Vagina (tissue), 2 donors: Measurements from ENCODE around the gene CDR2L. TPM values are rescaled to one million over a fixed set of nuclear protein-coding genes. Genes with fewer than 3 reads are reported as not detected.

Source experiments
- DNase-seq, 2 donors: peaks; one replicate each; pipeline ENCODE4 v3.0.0-alpha.2; 2017; ENCODE audit errors: extremely low spot score in 2 of 2
- H3K27ac ChIP-seq: fragments of 200-600 bp; sonication (generic); one replicate; pipeline ENCODE4 v1.5.1; 2019
- H3K27me3 ChIP-seq: fragments of 200-600 bp; sonication (generic); one replicate; pipeline ENCODE4 v1.5.1; 2019
- H3K36me3 ChIP-seq, 2 donors: fragments of 200-600 bp; sonication (generic); one replicate each; pipeline ENCODE4 v1.5.1; 2017 to 2019
- H3K4me1 ChIP-seq: fragments of 200-600 bp; sonication (generic); one replicate; pipeline ENCODE4 v1.5.1; 2019
- H3K4me3 ChIP-seq, 2 donors: fragments of 200-600 bp; sonication (generic); 1 replicate in 1 of 2; 2 replicates in 1 of 2; pipeline ENCODE4 v1.5.1; 2016 to 2019
- H3K9me3 ChIP-seq: fragments of 200-600 bp; sonication (generic); one replicate; pipeline ENCODE4 v1.5.1; 2019
- CTCF ChIP-seq, 3 experiments: fragments of 450-650 bp in 2 of 3; fragments of 200-600 bp in 1 of 3; sonication (generic) in 1 of 3; IDR thresholded peaks; one replicate each; pipeline ENCODE4 v1.5.1; 2017 to 2019; ENCODE audit warnings: antibody characterized with exemption in 3 of 3, mild to moderate bottlenecking in 2 of 3, moderate library complexity in 2 of 3
- POLR2A ChIP-seq, 2 donors: fragments of 450-650 bp; IDR thresholded peaks; one replicate each; pipeline ENCODE4 v1.6.1; 2017; ENCODE audit warnings: antibody characterized with exemption in 2 of 2, mild to moderate bottlenecking in 2 of 2, moderate library complexity in 2 of 2
- POLR2AphosphoS5 ChIP-seq, 2 donors: sonication (generic); formaldehyde crosslinking; IDR thresholded peaks; one replicate each; pipeline ENCODE4 v1.9.0; 2017; ENCODE audit warnings: antibody characterized with exemption in 2 of 2, mild to moderate bottlenecking in 2 of 2, low read depth in 1 of 2; ENCODE audit not compliant: insufficient read depth in 1 of 2
- intact Hi-C: fragments of 100-400 bp; cut with DNase I; formaldehyde crosslinking; loops from one replicate; pipeline ENCODE4 v1.15.1; 2023
- total RNA-seq: library from RNA; depleted of rRNA; stranded (reverse); fragments of >200 nt; gene quantifications from one replicate; pipeline ENCODE4 v1.2.3, GENCODE V29; 2016

Gene CDR2L
- total RNA-seq, 1 donor from 2014 or later, result 13.5 TPM

DNA sequence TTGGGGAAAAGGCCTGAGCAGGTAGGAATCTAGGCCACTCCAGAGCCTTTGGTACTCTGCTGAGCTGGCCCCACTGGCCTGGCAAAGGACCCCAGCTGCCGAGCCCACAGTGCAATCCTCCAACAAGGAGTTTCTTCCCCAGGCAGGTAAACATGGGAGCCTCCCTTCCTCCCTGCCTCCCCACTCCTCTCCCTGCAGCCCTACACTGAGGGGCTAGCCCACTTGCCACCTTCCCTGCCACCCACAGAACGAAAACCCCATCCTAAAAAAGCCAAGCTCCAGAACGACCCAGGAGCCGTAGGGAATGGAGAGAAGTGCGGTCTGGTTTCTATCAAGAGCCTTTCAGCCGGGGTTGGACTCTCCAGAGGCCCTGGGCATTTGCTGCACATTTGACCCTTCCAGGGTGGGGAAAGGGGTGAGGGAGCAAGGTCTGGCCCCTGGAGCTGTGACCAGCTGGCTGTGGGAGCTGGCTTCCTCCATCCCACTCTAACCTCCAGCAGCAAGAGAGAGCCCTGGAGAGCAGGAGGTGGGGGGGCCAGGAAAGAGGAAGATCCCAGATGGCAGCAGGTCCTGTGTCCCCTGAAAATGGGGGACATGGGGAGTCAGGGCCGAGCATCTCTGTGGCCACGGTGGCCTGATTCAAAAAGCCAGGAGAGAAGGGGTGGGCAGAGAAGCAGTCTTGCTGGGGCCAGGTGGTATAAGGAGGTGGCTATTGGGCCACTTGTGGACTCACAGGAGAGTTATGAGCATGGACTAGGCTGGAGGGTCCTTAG lies 16.2 kb upstream of the CDR2L start:
- H3K27ac ChIP-seq, result no peak overlapping the region
- TF ChIP-seq POLR2AphosphoS5 (IDR thresholded peaks at IDR 0.05; ENCODE audit: insufficient read depth in 1 of 2, low read depth in 1 of 2) (no peak), CTCF (IDR thresholded peaks at IDR 0.05) (no peak), POLR2A (IDR thresholded peaks at IDR 0.05) (no peak)
- no peaks in the 10 kb centered on the region for H3K27me3 ChIP-seq
- H3K36me3 ChIP-seq, result no peaks in the 10 kb centered on the region
- peak overlapping the region; percentile 47 to 74 for H3K4me3 ChIP-seq
- peak in 1 of 2 donors; percentile 60 for DNase-seq
- H3K9me3 ChIP-seq, result no peaks in the 10 kb centered on the region
- H3K4me1 ChIP-seq, result peaks cover 29% of the 10 kb centered on the region
- intact Hi-C loops, result no loop called here

GRCh38 chr17:74971842-74972106 lies 15.7 kb upstream of the CDR2L start:
- no peak for DNase-seq
- intact Hi-C loops, result no loop called here
- Histone ChIP-seq H3K4me1 (peaks cover 29% of the 10 kb centered on the region), H3K27me3 (no peaks in the 10 kb centered on the region), H3K9me3 (no peaks in the 10 kb centered on the region), H3K4me3 (peak overlapping the region; percentile 47 to 74), H3K27ac (no peak overlapping the region), H3K36me3 (no peaks in the 10 kb centered on the region)
- no peak for TF ChIP-seq CTCF (IDR thresholded peaks at IDR 0.05)
- TF ChIP-seq POLR2A (IDR thresholded peaks at IDR 0.05), result no peak
- no peak for TF ChIP-seq POLR2AphosphoS5 (IDR thresholded peaks at IDR 0.05; ENCODE audit: insufficient read depth in 1 of 2, low read depth in 1 of 2)

- intact Hi-C loops, result no loop called here
- DNase-seq, result peak in 1 of 2 donors; percentile 54
- Histone ChIP-seq H3K36me3 (no peaks in the 10 kb centered on the region), H3K4me3 (peak within 1 kb of the TSS; percentile 47 to 74), H3K4me1 (peaks cover 29% of the 10 kb centered on the region), H3K9me3 (no peaks in the 10 kb centered on the region), H3K27me3 (no peaks in the 10 kb centered on the region), H3K27ac (no peak within 1 kb of the TSS)
- TF ChIP-seq CTCF (IDR thresholded peaks at IDR 0.05), result no peak
- TF ChIP-seq POLR2AphosphoS5 (IDR thresholded peaks at IDR 0.05; ENCODE audit: insufficient read depth in 1 of 2, low read depth in 1 of 2), result no peak
- no peak for TF ChIP-seq POLR2A (IDR thresholded peaks at IDR 0.05)
Observed at GRCh38 chr17:74972107-74972972, 15.1 kb upstream of the CDR2L start, which contains the start of gene HID1. HID1 (minus strand) TSS chr17:74972759; CDS start chr17:74972656, 103 bp downstream.

- no peaks in the 10 kb centered on the region for H3K27me3 ChIP-seq
- no peaks in the 10 kb centered on the region for H3K9me3 ChIP-seq
- no peaks in the 10 kb centered on the region for H3K36me3 ChIP-seq
- H3K4me3 ChIP-seq, result peak overlapping the region; percentile 47 to 74
- no peak for DNase-seq
- H3K27ac ChIP-seq, result no peak overlapping the region
- peaks cover 29% of the 10 kb centered on the region for H3K4me1 ChIP-seq
- TF ChIP-seq POLR2AphosphoS5 (IDR thresholded peaks at IDR 0.05; ENCODE audit: insufficient read depth in 1 of 2, low read depth in 1 of 2) (no peak), CTCF (IDR thresholded peaks at IDR 0.05) (no peak), POLR2A (IDR thresholded peaks at IDR 0.05) (no peak)
- intact Hi-C loops, result no loop called here
Observed at GRCh38 chr17:74972973-74973328, 14.5 kb upstream of the CDR2L start.

DNA sequence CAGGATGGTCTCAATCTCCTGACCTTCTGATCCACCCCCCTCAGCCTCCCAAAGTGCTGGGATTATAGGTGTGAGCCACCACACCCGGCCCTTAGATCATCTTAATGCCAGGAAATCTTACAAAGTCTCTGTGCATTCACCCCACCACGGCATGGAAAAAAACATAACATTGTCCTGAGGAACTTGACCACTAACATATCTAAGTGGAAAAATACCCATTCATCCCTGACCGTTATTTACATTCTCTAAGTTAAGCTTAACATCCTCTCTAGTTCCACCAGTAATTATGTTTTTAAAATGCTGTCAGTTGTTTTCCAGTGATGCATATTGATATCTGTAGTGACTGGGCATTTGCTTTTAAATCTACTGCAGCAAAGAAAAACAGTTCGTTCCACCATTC lies 11.5 kb upstream of the CDR2L start:
- Histone ChIP-seq H3K27me3 (no peaks in the 10 kb centered on the region), H3K36me3 (no peaks in the 10 kb centered on the region), H3K4me3 (no peak overlapping the region), H3K27ac (no peak overlapping the region), H3K4me1 (peaks cover 22% of the 10 kb centered on the region), H3K9me3 (no peaks in the 10 kb centered on the region)
- TF ChIP-seq POLR2A (IDR thresholded peaks at IDR 0.05), result no peak
- no peak for TF ChIP-seq CTCF (IDR thresholded peaks at IDR 0.05)
- TF ChIP-seq POLR2AphosphoS5 (IDR thresholded peaks at IDR 0.05; ENCODE audit: insufficient read depth in 1 of 2, low read depth in 1 of 2), result no peak
- intact Hi-C loops, result no loop called here
- no peak for DNase-seq
